Endothelial cell (in vitro differentiated cells): ENCODE data around the gene PABPN1L. TPM values are rescaled to one million over a fixed set of nuclear protein-coding genes. Genes with fewer than 3 reads are reported as not detected.

Source experiments
- DNase-seq: peaks from one replicate; pipeline ENCODE4 v3.0.0; 2021; ENCODE audit warnings: low spot score
- H3K27ac Mint-ChIP-seq: one replicate; pipeline ENCODE4 v1.8.0; 2021; ENCODE audit warnings: mixed read lengths, inconsistent platforms; ENCODE audit not compliant: unreplicated experiment
- H3K27me3 Mint-ChIP-seq: one replicate; pipeline ENCODE4 v1.8.0; 2021; ENCODE audit warnings: mild to moderate bottlenecking, moderate library complexity, mixed read lengths, inconsistent platforms; ENCODE audit not compliant: unreplicated experiment
- H3K36me3 Mint-ChIP-seq: one replicate; pipeline ENCODE4 v1.8.0; 2021; ENCODE audit warnings: mild to moderate bottlenecking, low read depth, mixed read lengths, inconsistent platforms; ENCODE audit not compliant: unreplicated experiment
- H3K4me1 Mint-ChIP-seq: one replicate; pipeline ENCODE4 v1.8.0; 2021; ENCODE audit warnings: mild to moderate bottlenecking, mixed read lengths, inconsistent platforms; ENCODE audit not compliant: unreplicated experiment
- H3K4me3 Mint-ChIP-seq: one replicate; pipeline ENCODE4 v1.8.0; 2021; ENCODE audit warnings: mild to moderate bottlenecking, mixed read lengths, inconsistent platforms; ENCODE audit not compliant: unreplicated experiment
- H3K9me3 Mint-ChIP-seq: one replicate; pipeline ENCODE4 v1.8.0; 2021; ENCODE audit warnings: mixed read lengths, inconsistent platforms; ENCODE audit not compliant: unreplicated experiment
- total RNA-seq: library from RNA; stranded (reverse); fragmentation: NEBNext Ultra II Directional; extraction: Animal tissue kit (Norgen Biotek cat#: 25700); gene quantifications from one replicate; pipeline ENCODE4 v1.2.1, GENCODE V29; 2021; ENCODE audit not compliant: unreplicated experiment
- TF ChIP-seq, protein P1 (sequence below): fragments of 200-600 bp; sonication (generic); IDR thresholded peaks from one replicate; pipeline ENCODE4 v1.5.0; 2021; ENCODE audit warnings: antibody characterized with exemption; ENCODE audit not compliant: unreplicated experiment

The PABPN1L gene
- total RNA-seq, 1 donor from 2014 or later, result not detected

GRCh38 chr16:88913001-88913612 is 46.6 kb upstream of the PABPN1L start:
- no peak for DNase-seq
- Mint-ChIP-seq H3K27ac (no peak overlapping the region), H3K4me3 (no peak overlapping the region), H3K4me1 (peaks cover 8% of the 10 kb centered on the region), H3K9me3 (no peaks in the 10 kb centered on the region), H3K27me3 (peaks cover 7% of the 10 kb centered on the region), H3K36me3 (no peaks in the 10 kb centered on the region)
- TF ChIP-seq, protein P1, sequence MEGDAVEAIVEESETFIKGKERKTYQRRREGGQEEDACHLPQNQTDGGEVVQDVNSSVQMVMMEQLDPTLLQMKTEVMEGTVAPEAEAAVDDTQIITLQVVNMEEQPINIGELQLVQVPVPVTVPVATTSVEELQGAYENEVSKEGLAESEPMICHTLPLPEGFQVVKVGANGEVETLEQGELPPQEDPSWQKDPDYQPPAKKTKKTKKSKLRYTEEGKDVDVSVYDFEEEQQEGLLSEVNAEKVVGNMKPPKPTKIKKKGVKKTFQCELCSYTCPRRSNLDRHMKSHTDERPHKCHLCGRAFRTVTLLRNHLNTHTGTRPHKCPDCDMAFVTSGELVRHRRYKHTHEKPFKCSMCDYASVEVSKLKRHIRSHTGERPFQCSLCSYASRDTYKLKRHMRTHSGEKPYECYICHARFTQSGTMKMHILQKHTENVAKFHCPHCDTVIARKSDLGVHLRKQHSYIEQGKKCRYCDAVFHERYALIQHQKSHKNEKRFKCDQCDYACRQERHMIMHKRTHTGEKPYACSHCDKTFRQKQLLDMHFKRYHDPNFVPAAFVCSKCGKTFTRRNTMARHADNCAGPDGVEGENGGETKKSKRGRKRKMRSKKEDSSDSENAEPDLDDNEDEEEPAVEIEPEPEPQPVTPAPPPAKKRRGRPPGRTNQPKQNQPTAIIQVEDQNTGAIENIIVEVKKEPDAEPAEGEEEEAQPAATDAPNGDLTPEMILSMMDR, result no peak

- TF ChIP-seq, protein P1, result no peak
- peaks cover 12% of the 10 kb centered on the region for H3K27me3 Mint-ChIP-seq
- no peaks in the 10 kb centered on the region for H3K36me3 Mint-ChIP-seq
- no peak overlapping the region for H3K4me3 Mint-ChIP-seq
- DNase-seq, result no peak
- peaks cover 6% of the 10 kb centered on the region for H3K4me1 Mint-ChIP-seq
- H3K9me3 Mint-ChIP-seq, result no peaks in the 10 kb centered on the region
- no peak overlapping the region for H3K27ac Mint-ChIP-seq
Observed at GRCh38 chr16:88912556-88912955, 46.1 kb upstream of the PABPN1L start.

- DNase-seq, result no peak
- peaks cover 5% of the 10 kb centered on the region for H3K4me1 Mint-ChIP-seq
- no peak overlapping the region for H3K27ac Mint-ChIP-seq
- no peak overlapping the region for H3K4me3 Mint-ChIP-seq
- no peaks in the 10 kb centered on the region for H3K36me3 Mint-ChIP-seq
- no peaks in the 10 kb centered on the region for H3K9me3 Mint-ChIP-seq
- TF ChIP-seq, protein P1, result no peak
- peaks cover 12% of the 10 kb centered on the region for H3K27me3 Mint-ChIP-seq
Observed at GRCh38 chr16:88911946-88912310, 45.5 kb upstream of the PABPN1L start.

- peaks cover 4% of the 10 kb centered on the region for H3K4me1 Mint-ChIP-seq
- TF ChIP-seq, protein P1, result no peak
- DNase-seq, result no peak
Observed at GRCh38 chr16:88911136-88911945, 44.9 kb upstream of the PABPN1L start.

More at GRCh38 chr16:88911136-88911945, 44.9 kb upstream of the PABPN1L start:
- Mint-ChIP-seq H3K27ac (no peak overlapping the region), H3K36me3 (no peaks in the 10 kb centered on the region), H3K4me3 (no peak overlapping the region), H3K27me3 (peaks cover 13% of the 10 kb centered on the region), H3K9me3 (no peaks in the 10 kb centered on the region)
